Measurements from ENCODE around the gene PEX5. TPM values are rescaled to one million over a fixed set of nuclear protein-coding genes. Genes with fewer than 3 reads are reported as not detected.

Gene PEX5
- total RNA-seq, 1 donor from 2014 or later: 31.2 TPM

DNA sequence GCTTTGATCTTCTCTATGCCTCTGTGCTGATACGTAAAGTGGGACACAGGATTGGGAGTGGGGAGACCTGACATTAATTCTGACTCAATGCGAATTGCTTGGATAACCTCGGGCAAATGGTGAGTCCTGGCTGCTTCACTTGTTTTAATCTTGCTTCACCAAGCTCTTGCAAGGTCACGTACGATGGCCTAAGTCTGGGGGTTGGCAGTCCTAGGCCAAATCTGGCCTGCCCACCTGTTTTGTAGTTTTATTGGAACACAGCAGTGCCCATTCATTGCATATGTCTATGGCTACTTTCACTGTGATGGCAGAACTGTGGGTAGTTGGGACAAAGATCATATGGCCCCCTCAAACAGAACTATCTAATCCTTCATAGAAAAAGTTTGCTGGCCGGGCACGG, 45.9 kb upstream of the PEX5 start:
- intact Hi-C loops (cut with DNase I): no loop called here
- TF ChIP-seq POLR2AphosphoS5 (IDR thresholded peaks at IDR 0.05; ENCODE audit: insufficient read depth in 1 of 2, low read depth in 1 of 2) (no peak), POLR2A (IDR thresholded peaks at IDR 0.05) (no peak)
- TF ChIP-seq, protein P1, sequence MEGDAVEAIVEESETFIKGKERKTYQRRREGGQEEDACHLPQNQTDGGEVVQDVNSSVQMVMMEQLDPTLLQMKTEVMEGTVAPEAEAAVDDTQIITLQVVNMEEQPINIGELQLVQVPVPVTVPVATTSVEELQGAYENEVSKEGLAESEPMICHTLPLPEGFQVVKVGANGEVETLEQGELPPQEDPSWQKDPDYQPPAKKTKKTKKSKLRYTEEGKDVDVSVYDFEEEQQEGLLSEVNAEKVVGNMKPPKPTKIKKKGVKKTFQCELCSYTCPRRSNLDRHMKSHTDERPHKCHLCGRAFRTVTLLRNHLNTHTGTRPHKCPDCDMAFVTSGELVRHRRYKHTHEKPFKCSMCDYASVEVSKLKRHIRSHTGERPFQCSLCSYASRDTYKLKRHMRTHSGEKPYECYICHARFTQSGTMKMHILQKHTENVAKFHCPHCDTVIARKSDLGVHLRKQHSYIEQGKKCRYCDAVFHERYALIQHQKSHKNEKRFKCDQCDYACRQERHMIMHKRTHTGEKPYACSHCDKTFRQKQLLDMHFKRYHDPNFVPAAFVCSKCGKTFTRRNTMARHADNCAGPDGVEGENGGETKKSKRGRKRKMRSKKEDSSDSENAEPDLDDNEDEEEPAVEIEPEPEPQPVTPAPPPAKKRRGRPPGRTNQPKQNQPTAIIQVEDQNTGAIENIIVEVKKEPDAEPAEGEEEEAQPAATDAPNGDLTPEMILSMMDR (IDR thresholded peaks at IDR 0.05): no peak
- H3K4me1 ChIP-seq: no peaks in the 10 kb centered on the region
- DNase-seq (ENCODE audit: extremely low spot score in 2 of 2): no peak
- H3K27me3 ChIP-seq: no peaks in the 10 kb centered on the region
- H3K4me3 ChIP-seq: no peak overlapping the region
- peaks cover 0 to 8% of the 10 kb centered on the region in 2 donors for H3K36me3 ChIP-seq
- no peaks in the 10 kb centered on the region for H3K9me3 ChIP-seq
- H3K27ac ChIP-seq: no peak overlapping the region

GRCh38 chr12:7144414-7145120, 44.9 kb upstream of the PEX5 start:
- TF ChIP-seq, protein P1 (IDR thresholded peaks at IDR 0.05): peak in 2 of 3 experiments; percentile 7 to 37
- TF ChIP-seq POLR2A (IDR thresholded peaks at IDR 0.05) (no peak), POLR2AphosphoS5 (IDR thresholded peaks at IDR 0.05; ENCODE audit: insufficient read depth in 1 of 2, low read depth in 1 of 2) (no peak)
- H3K36me3 ChIP-seq: peaks cover 0 to 16% of the 10 kb centered on the region in 2 donors
- H3K27ac ChIP-seq: no peak overlapping the region
- no peaks in the 10 kb centered on the region for H3K9me3 ChIP-seq
- H3K4me3 ChIP-seq: no peak overlapping the region
- no peaks in the 10 kb centered on the region for H3K27me3 ChIP-seq
- no peak for DNase-seq (ENCODE audit: extremely low spot score in 2 of 2)
- intact Hi-C loops (cut with DNase I): no loop called here
- H3K4me1 ChIP-seq: no peaks in the 10 kb centered on the region

- intact Hi-C loops (cut with DNase I): no loop called here
- no peak for DNase-seq (ENCODE audit: extremely low spot score in 2 of 2)
- no peak overlapping the region for H3K27ac ChIP-seq
- no peaks in the 10 kb centered on the region for H3K4me1 ChIP-seq
- no peak overlapping the region for H3K4me3 ChIP-seq
- H3K36me3 ChIP-seq: peaks cover 0 to 24% of the 10 kb centered on the region in 2 donors
- H3K27me3 ChIP-seq: no peaks in the 10 kb centered on the region
- no peak for TF ChIP-seq POLR2AphosphoS5 (IDR thresholded peaks at IDR 0.05; ENCODE audit: insufficient read depth in 1 of 2, low read depth in 1 of 2)
- no peak for TF ChIP-seq POLR2A (IDR thresholded peaks at IDR 0.05)
- TF ChIP-seq, protein P1 (IDR thresholded peaks at IDR 0.05): no peak
- H3K9me3 ChIP-seq: no peaks in the 10 kb centered on the region
These were observed 43.8 kb upstream of the PEX5 start for GRCh38 chr12:7145671-7146070.

DNA sequence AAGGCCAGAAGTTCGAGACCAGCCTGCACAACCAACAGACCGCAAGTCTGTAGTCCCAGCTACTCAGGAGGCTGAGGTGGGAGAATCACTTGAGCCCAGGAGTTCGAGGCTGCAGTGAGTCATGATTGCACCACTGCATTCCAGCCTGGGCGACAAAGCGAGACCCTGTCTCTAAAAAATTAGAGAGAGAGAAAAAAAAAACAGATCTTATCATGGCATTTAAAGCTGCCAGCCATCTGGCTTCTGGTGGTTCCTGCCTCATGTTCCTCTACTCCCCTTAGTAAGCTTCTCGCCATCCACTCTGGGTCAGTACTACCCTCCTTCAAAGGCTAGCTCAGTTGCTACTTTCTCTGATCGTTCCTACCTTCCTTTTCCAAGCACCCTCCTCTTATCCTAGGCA, 43.3 kb upstream of the PEX5 start:
- DNase-seq (ENCODE audit: extremely low spot score in 2 of 2): no peak
- Histone ChIP-seq H3K36me3 (peaks cover 0 to 29% of the 10 kb centered on the region in 2 donors), H3K9me3 (no peaks in the 10 kb centered on the region), H3K4me3 (no peak overlapping the region), H3K4me1 (no peaks in the 10 kb centered on the region), H3K27ac (no peak overlapping the region), H3K27me3 (no peaks in the 10 kb centered on the region)
- TF ChIP-seq, protein P1 (IDR thresholded peaks at IDR 0.05): no peak
- TF ChIP-seq POLR2AphosphoS5 (IDR thresholded peaks at IDR 0.05; ENCODE audit: insufficient read depth in 1 of 2, low read depth in 1 of 2) (no peak), POLR2A (IDR thresholded peaks at IDR 0.05) (no peak)
- intact Hi-C loops (cut with DNase I): no loop called here

DNA sequence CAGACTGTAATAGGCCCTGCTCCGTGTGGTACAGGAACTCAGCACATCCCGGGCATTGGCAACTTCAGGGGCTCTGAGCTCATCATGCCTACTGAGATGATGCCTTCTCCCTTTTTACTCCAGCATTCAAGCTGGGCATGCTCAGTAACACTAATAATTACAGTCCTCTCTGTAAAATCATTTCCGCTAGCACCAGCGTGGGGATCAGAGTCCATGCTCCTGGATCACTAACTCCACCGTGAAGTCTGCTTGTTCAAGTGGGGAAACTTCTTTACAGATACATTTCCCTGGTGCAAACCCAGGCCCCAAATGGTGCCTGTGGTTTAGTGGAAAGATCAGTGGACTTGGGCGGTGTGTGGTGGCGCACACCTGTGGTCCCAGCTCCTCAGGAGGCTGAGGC, 42.6 kb upstream of the PEX5 start:
- H3K27ac ChIP-seq: no peak overlapping the region

More for the DNA sequence above, 42.6 kb upstream of the PEX5 start:
- Histone ChIP-seq H3K27me3 (no peaks in the 10 kb centered on the region), H3K36me3 (peaks cover 0 to 29% of the 10 kb centered on the region in 2 donors), H3K4me3 (no peak overlapping the region), H3K4me1 (no peaks in the 10 kb centered on the region), H3K9me3 (no peaks in the 10 kb centered on the region)
- TF ChIP-seq POLR2A (IDR thresholded peaks at IDR 0.05) (no peak), POLR2AphosphoS5 (IDR thresholded peaks at IDR 0.05; ENCODE audit: insufficient read depth in 1 of 2, low read depth in 1 of 2) (no peak)
- TF ChIP-seq, protein P1 (IDR thresholded peaks at IDR 0.05): no peak
- intact Hi-C loops (cut with DNase I): no loop called here
- no peak for DNase-seq (ENCODE audit: extremely low spot score in 2 of 2)

Measured in vagina (tissue), 2 donors.